VCaP (cell line): ENCODE results near the gene KCTD3.

ENCODE experiments used
- H3K27ac ChIP-seq: fragments of 450-650 bp; 2 replicates; pipeline ENCODE4 v1.5.1; 2017
- TF ChIP-seq, protein P1 (sequence below): fragments of 450-650 bp; conservative IDR thresholded peaks from 2 replicates; pipeline ENCODE4 v1.5.1; 2017; ENCODE audit warnings: mild to moderate bottlenecking, moderate library complexity

Gene KCTD3

DNA sequence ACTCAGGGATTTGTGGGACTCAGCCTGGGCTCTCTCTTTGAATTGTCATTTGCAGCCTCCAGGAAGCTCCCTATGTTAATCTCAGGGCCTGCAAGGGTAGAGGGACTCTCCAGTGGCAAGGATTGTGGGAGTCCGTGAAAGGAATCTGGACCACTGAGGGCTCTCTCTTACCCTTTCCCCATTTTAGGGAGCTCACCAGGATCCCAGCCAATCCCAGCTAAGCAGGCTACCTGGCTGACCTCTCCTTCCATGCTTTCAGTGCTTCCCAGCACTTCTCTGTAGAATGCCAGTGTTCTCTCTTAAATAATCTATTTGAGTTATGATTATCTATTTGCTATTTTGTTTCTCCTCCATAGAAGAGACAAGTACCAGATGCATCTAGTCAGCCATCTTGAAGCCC lies 9.6 kb upstream of the KCTD3 start:
- peak overlapping the region; percentile 56; the same call in 1 of the 2 replicates for H3K27ac ChIP-seq
- TF ChIP-seq, protein P1, sequence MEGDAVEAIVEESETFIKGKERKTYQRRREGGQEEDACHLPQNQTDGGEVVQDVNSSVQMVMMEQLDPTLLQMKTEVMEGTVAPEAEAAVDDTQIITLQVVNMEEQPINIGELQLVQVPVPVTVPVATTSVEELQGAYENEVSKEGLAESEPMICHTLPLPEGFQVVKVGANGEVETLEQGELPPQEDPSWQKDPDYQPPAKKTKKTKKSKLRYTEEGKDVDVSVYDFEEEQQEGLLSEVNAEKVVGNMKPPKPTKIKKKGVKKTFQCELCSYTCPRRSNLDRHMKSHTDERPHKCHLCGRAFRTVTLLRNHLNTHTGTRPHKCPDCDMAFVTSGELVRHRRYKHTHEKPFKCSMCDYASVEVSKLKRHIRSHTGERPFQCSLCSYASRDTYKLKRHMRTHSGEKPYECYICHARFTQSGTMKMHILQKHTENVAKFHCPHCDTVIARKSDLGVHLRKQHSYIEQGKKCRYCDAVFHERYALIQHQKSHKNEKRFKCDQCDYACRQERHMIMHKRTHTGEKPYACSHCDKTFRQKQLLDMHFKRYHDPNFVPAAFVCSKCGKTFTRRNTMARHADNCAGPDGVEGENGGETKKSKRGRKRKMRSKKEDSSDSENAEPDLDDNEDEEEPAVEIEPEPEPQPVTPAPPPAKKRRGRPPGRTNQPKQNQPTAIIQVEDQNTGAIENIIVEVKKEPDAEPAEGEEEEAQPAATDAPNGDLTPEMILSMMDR, result no peak

DNA sequence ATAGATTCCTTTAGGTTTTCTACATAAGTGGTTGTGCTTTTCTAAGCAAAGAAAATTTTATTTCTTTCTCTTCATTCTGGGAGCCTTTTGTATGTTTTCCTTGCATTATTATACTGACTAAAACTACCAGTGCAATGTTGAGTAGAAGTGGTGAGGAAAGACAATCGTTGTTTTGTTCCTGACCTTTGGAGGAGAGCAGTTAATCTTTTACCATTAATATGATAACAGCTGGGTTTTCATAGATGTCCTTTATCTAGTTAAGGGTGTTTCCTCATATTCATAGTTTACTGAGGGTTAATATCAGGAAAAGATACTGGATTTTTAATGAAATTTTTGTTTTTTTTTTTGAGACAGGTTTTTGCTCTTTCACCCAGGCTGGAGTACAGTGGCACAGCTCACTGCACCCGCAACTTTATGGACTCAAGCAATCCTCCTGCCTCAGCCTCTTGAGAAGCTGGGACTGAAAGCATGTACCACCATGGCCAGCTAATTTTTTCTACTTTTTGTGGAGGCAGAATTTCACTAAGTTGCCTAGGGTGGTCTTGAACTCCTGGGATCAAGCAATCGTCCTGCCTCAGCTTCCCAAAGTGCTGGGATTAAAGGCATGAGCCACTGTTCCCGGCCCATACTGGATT lies 9.0 kb upstream of the KCTD3 start:
- peak overlapping the region; percentile 56; the same call in 1 of the 2 replicates for H3K27ac ChIP-seq
- TF ChIP-seq, protein P1, result no peak

DNA sequence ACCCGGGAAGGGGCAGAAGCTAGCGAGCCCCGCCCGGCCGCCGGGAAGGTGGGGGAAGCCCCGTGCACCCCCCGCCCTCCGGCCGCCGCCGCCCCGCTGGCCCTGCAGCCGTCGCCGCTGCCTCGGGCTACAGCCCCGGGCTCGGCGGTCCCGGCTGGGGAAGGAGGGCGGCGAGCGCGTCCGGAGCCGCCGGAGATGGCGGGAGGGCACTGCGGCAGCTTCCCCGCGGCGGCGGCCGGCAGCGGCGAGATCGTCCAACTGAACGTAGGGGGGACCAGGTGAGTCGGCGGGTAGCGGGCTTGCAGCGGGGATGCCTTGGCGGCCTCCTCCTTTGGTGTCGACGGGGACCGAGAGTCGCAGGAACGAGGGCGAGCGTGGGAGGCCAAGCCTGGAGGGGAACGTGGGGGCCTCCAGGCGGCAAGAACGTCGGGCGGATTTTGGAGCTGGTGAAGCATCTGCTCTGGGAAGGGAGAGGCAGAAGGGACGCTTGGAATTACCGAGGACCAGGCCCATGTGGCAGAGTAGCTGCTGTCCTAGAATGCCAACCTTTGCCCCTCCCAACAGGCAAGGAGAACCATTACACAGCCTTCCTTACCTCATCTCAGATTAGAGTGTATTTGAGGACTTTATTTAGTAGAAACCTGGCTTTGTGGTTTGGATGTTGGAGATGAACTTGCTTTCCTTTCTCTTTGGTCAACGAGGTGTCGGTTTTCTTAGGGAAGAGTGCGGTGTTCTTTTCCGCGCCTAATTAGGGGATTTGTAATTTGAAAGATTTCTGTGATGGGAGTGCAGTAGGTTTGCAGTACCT lies 591 bp downstream of the KCTD3 start:
- TF ChIP-seq, protein P1, result no peak
- H3K27ac ChIP-seq, result peak overlapping the region; percentile 97

DNA sequence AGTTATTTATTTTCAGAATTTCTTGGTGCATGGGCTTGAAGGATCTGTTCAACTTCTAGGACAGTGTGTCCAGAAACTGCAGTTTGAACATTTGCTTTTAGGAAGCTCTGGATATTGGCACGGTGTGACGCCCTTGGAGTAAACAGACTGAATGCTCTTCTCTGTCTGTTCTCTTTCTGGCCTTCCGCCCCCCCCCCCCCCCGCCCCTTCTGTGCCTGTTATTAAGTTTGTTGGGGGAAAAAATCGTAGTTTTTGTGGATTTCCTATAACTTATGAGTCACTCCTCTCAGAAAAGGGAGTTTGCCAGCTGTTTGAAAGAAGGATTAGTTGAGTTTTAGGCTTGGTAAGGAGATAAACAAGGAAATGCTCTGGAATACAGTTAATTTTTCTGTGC lies 1.2 kb downstream of the KCTD3 start:
- TF ChIP-seq, protein P1, result no peak
- peak overlapping the region; percentile 97 for H3K27ac ChIP-seq

DNA sequence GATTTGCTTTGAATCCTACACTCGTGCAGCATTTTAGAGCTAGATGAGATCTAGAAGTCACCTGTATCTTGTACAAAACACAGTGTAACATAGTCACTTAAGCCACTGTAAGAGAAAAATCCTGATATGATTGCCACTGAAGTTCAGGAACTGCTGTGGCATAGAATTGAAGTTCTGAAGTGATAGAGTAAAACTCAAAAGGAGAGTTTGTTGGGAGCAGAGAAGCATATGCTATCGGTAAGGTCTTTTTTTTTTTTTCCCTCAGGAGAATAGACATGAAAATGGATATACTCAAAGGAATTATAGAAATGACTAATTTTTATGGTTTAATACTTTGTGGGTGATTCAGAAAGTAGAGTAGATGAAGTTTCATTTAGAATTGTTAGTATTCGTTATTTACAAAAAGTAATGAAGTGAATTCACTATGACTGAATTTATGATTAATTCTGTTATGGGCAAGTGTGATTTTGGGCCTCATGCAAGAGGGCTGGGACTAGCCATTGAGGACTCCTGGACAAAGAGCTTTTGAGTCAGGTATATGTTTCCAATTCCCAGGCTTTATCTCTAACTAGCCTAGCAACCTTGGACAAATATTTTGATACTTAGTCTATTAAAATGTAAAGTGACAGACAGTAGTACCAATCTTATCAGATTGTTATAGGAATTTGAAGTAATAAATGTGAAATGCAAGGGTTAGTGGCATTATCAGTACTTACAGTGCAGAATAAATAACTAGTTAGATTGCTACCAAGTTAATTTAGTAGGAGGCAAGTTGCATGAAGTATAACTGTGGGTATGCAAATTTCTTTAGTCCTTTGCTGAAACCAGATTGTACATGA lies 3.1 kb downstream of the KCTD3 start:
- TF ChIP-seq, protein P1, result no peak
- H3K27ac ChIP-seq, result peak overlapping the region; percentile 97

DNA sequence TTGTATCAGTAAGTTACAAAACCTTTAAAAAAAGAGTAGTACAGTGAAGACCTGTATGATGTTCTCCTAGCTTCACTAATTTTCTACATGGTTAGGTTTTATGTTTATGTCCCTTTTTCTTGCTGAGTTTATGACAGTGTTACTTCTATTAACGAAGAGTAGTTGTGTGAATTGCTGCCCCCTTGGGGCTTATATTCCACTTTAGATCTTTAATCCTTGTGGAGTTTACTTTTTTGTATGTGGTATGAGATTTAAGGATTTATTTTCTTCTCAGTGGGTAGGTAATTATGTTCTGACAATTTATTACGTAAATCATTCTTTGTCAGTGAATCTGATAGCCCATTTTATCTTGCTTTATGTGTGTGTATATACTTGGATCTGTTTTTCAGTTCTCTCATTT lies 14.8 kb downstream of the KCTD3 start:
- TF ChIP-seq, protein P1, result no peak
- H3K27ac ChIP-seq, result no peak overlapping the region
